HG02588 (cell line): ENCODE data around the gene CACNG4.
A peak's percentile ranks its signal among the peaks of the same experiment; 100 is the strongest.

Source experiments
- ATAC-seq: cut with Tn5 transposase; IDR thresholded peaks from one replicate; pipeline ENCODE4 v1.9.1; 2021; ENCODE audit warnings: mild to moderate bottlenecking, moderate library complexity; ENCODE audit not compliant: unreplicated experiment

Gene CACNG4

GRCh38 chr17:67015001-67015400 lies 50.5 kb downstream of the CACNG4 start:
- no peak for ATAC-seq

GRCh38 chr17:67016039-67016762 lies 51.7 kb downstream of the CACNG4 start:
- no peak for ATAC-seq

- ATAC-seq: no peak
These were observed 53.4 kb downstream of the CACNG4 start for GRCh38 chr17:67017910-67018309.

GRCh38 chr17:67018471-67019434 lies 54.2 kb downstream of the CACNG4 start:
- ATAC-seq: no peak

- no peak for ATAC-seq
These were observed 55.3 kb downstream of the CACNG4 start for GRCh38 chr17:67019809-67020208.

GRCh38 chr17:67020293-67020766 lies 55.8 kb downstream of the CACNG4 start:
- no peak for ATAC-seq

- no peak for ATAC-seq
These were observed 56.7 kb downstream of the CACNG4 start for GRCh38 chr17:67021196-67021595.

GRCh38 chr17:67021743-67022450 lies 57.4 kb downstream of the CACNG4 start:
- ATAC-seq: no peak

- ATAC-seq: no peak
These were observed 57.9 kb downstream of the CACNG4 start for GRCh38 chr17:67022451-67022810.

- ATAC-seq: no peak
These were observed 60.2 kb downstream of the CACNG4 start for GRCh38 chr17:67024736-67025135.

- no peak for ATAC-seq
These were observed 60.8 kb downstream of the CACNG4 start for GRCh38 chr17:67025216-67025792.

GRCh38 chr17:67026341-67026740 lies 61.8 kb downstream of the CACNG4 start:
- no peak for ATAC-seq

GRCh38 chr17:67027031-67027628 lies 62.6 kb downstream of the CACNG4 start:
- ATAC-seq: no peak

GRCh38 chr17:67030641-67031040 lies 66.1 kb downstream of the CACNG4 start:
- ATAC-seq: no peak

GRCh38 chr17:67032382-67032781 lies 67.9 kb downstream of the CACNG4 start:
- ATAC-seq: no peak

- ATAC-seq: no peak
These were observed 68.5 kb downstream of the CACNG4 start for GRCh38 chr17:67032985-67033384.

GRCh38 chr17:67033613-67034012 lies 69.1 kb downstream of the CACNG4 start:
- ATAC-seq: no peak

GRCh38 chr17:67035131-67036083 lies 70.9 kb downstream of the CACNG4 start:
- peak; percentile 77 for ATAC-seq

GRCh38 chr17:67038861-67039365 lies 74.4 kb downstream of the CACNG4 start:
- ATAC-seq: no peak
